ENCODE measurements around the gene TWIST2. TPM values are rescaled to one million over a fixed set of nuclear protein-coding genes. Genes with fewer than 3 reads are reported as not detected.

The TWIST2 gene
- total and polyA plus RNA-seq, 11 donors, result 0.39 to 10.9 (median 1.4) TPM

- Histone ChIP-seq H3K27me3 (peaks cover 0 to 10% (median 0%) of the 10 kb centered on the region in 9 donors), H3K36me3 (no peaks in the 10 kb centered on the region), H3K9me3 (peaks cover 0 to 8% (median 0%) of the 10 kb centered on the region in 12 donors), H3K4me1 (no peaks in the 10 kb centered on the region), H3K4me3 (no peak overlapping the region), H3K27ac (no peak overlapping the region)
- intact Hi-C loops (cut with DNase I), result no loop called here
- ATAC-seq (no peak), DNase-seq (no peak)
- TF ChIP-seq POLR2A (IDR thresholded peaks at IDR 0.05), result no peak
- TF ChIP-seq, protein P1, sequence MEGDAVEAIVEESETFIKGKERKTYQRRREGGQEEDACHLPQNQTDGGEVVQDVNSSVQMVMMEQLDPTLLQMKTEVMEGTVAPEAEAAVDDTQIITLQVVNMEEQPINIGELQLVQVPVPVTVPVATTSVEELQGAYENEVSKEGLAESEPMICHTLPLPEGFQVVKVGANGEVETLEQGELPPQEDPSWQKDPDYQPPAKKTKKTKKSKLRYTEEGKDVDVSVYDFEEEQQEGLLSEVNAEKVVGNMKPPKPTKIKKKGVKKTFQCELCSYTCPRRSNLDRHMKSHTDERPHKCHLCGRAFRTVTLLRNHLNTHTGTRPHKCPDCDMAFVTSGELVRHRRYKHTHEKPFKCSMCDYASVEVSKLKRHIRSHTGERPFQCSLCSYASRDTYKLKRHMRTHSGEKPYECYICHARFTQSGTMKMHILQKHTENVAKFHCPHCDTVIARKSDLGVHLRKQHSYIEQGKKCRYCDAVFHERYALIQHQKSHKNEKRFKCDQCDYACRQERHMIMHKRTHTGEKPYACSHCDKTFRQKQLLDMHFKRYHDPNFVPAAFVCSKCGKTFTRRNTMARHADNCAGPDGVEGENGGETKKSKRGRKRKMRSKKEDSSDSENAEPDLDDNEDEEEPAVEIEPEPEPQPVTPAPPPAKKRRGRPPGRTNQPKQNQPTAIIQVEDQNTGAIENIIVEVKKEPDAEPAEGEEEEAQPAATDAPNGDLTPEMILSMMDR (IDR thresholded peaks at IDR 0.05), result no peak
- 71 to 80% (median 79%) methylated on average over 13 to 14 of the region's 14 CpGs for WGBS, 4 donors
Measured at GRCh38 chr2:238916875-238917590, 69.1 kb downstream of the TWIST2 start.

DNA sequence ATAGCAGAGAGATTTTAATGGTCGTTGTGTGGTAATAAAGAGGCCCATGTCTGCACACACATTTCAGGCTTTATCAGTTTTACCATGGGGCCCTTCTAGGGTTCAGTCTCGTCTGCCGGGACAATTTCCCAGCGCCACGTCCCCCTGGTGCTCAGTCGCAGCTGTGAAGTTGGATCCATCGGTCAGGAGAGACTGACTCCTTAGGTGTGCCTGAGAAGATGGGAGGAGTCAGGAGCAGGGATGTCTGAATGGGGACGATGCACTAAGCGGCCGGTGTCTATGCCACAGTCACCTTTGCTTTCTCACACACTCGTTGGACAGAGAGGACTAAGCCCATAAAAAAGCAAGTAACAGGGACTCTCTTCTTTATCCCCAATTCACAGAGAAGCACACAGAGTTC, 71.4 kb downstream of the TWIST2 start:
- Histone ChIP-seq H3K4me3 (no peak overlapping the region), H3K27me3 (peaks cover 0 to 15% (median 0%) of the 10 kb centered on the region in 9 donors), H3K27ac (no peak overlapping the region), H3K9me3 (peaks cover 0 to 8% (median 0%) of the 10 kb centered on the region in 12 donors), H3K36me3 (no peaks in the 10 kb centered on the region), H3K4me1 (no peaks in the 10 kb centered on the region)
- TF ChIP-seq, protein P1 (IDR thresholded peaks at IDR 0.05), result no peak
- no peak for TF ChIP-seq POLR2A (IDR thresholded peaks at IDR 0.05)
- ATAC-seq (no peak), DNase-seq (peak in 1 of 5 donors; percentile 10)
- intact Hi-C loops (cut with DNase I), result no loop called here
- 73 to 78% (median 76%) methylated on average over 11 of the region's 11 CpGs for WGBS, 4 donors

GRCh38 chr2:238920053-238920452, 72.2 kb downstream of the TWIST2 start:
- ATAC-seq (no peak), DNase-seq (peak in 1 of 5 donors; percentile 2)
- Histone ChIP-seq H3K27ac (no peak overlapping the region), H3K4me3 (no peak overlapping the region), H3K4me1 (no peaks in the 10 kb centered on the region), H3K27me3 (peaks cover 0 to 12% (median 0%) of the 10 kb centered on the region in 9 donors), H3K36me3 (no peaks in the 10 kb centered on the region), H3K9me3 (peaks cover 0 to 6% (median 0%) of the 10 kb centered on the region in 12 donors)
- intact Hi-C loops (cut with DNase I), result no loop called here
- TF ChIP-seq POLR2A (IDR thresholded peaks at IDR 0.05), result no peak
- TF ChIP-seq, protein P1 (IDR thresholded peaks at IDR 0.05), result no peak
- 72 to 77% (median 73%) methylated on average over 3 of the region's 3 CpGs for WGBS, 4 donors

- intact Hi-C loops (cut with DNase I), result no loop called here
- Histone ChIP-seq H3K27me3 (peaks cover 0 to 12% (median 0%) of the 10 kb centered on the region in 9 donors), H3K9me3 (peaks cover 0 to under 1% (median 0%) of the 10 kb centered on the region in 12 donors), H3K4me3 (no peak overlapping the region), H3K4me1 (no peaks in the 10 kb centered on the region), H3K27ac (no peak overlapping the region), H3K36me3 (no peaks in the 10 kb centered on the region)
- TF ChIP-seq POLR2A (IDR thresholded peaks at IDR 0.05), result no peak
- TF ChIP-seq, protein P1 (IDR thresholded peaks at IDR 0.05), result no peak
- DNase-seq (peak in 1 of 5 donors; percentile 17), ATAC-seq (no peak)
- WGBS, 4 donors, result 73 to 88% (median 76%) methylated on average over 4 of the region's 4 CpGs
Measured at GRCh38 chr2:238920601-238921001, 72.7 kb downstream of the TWIST2 start.
